SK-N-SH treated with all-trans-retinoic acid at 6 μM for 48 hours (cell line): ENCODE data around the gene OOSP2.
"Not testable (repeated sequence)": the region's sequence is repeated elsewhere in the genome, so short reads cannot be mapped to it uniquely, and the experiment has no call there.

Experiments
- CSDC2 ChIP-seq: fragments of 250-450 bp; sonication (Bioruptor Pico); IDR thresholded peaks from 2 replicates; pipeline ENCODE4 v1.5.0; 2020; ENCODE audit warnings: mild to moderate bottlenecking, moderate library complexity
- GLIS3 ChIP-seq: fragments of 250-450 bp; sonication (Bioruptor Pico); IDR thresholded peaks from 2 replicates; pipeline ENCODE4 v1.5.0; 2020; ENCODE audit warnings: mild to moderate bottlenecking, moderate library complexity
- ISL1 ChIP-seq: fragments of 250-450 bp; sonication (Bioruptor Pico); IDR thresholded peaks from 2 replicates; pipeline ENCODE4 v2.1.2; 2022; ENCODE audit warnings: mild to moderate bottlenecking, moderate library complexity
- OSR1 ChIP-seq: fragments of 250-450 bp; sonication (Bioruptor Pico); IDR thresholded peaks from 2 replicates; pipeline ENCODE4 v1.8.0; 2022; ENCODE audit warnings: moderate library complexity, mild to moderate bottlenecking, inconsistent platforms
- RARB ChIP-seq: fragments of 250-450 bp; sonication (Bioruptor Pico); IDR thresholded peaks from 2 replicates; pipeline ENCODE4 v1.8.0; 2021; ENCODE audit warnings: mild to moderate bottlenecking, moderate library complexity
- TCF4 ChIP-seq: fragments of 250-450 bp; sonication (Bioruptor Pico); IDR thresholded peaks from 2 replicates; pipeline ENCODE4 v1.8.0; 2021; ENCODE audit warnings: mild to moderate bottlenecking, moderate library complexity, borderline replicate concordance
- TOX ChIP-seq: fragments of 250-450 bp; sonication (Bioruptor Pico); IDR thresholded peaks from 2 replicates; pipeline ENCODE4 v1.8.0; 2021; ENCODE audit warnings: mild to moderate bottlenecking, moderate library complexity, borderline replicate concordance
- ZC3H10 ChIP-seq: fragments of 250-450 bp; sonication (Bioruptor Pico); IDR thresholded peaks from 2 replicates; pipeline ENCODE4 v1.5.1; 2021; ENCODE audit warnings: mild to moderate bottlenecking, moderate library complexity
- ZFP3 ChIP-seq: fragments of 250-450 bp; sonication (Bioruptor Pico); IDR thresholded peaks from 2 replicates; pipeline ENCODE4 v1.5.0; 2020; ENCODE audit warnings: mild to moderate bottlenecking, moderate library complexity
- TF ChIP-seq, protein P1 (sequence below): fragments of 250-450 bp; sonication (Bioruptor Pico); IDR thresholded peaks from 2 replicates; pipeline ENCODE4 v1.8.0; 2020; ENCODE audit warnings: mild to moderate bottlenecking, moderate library complexity, borderline replicate concordance
- TF ChIP-seq, protein P2 (sequence below): fragments of 250-450 bp; sonication (Bioruptor Pico); IDR thresholded peaks from 2 replicates; pipeline ENCODE4 v1.5.1; 2020; ENCODE audit warnings: low read depth, mild to moderate bottlenecking, moderate library complexity
- TF ChIP-seq, protein P3 (sequence below): fragments of 250-450 bp; sonication (Bioruptor Pico); IDR thresholded peaks from 2 replicates; pipeline ENCODE4 v1.5.1; 2021; ENCODE audit warnings: mild to moderate bottlenecking, moderate library complexity

DNA sequence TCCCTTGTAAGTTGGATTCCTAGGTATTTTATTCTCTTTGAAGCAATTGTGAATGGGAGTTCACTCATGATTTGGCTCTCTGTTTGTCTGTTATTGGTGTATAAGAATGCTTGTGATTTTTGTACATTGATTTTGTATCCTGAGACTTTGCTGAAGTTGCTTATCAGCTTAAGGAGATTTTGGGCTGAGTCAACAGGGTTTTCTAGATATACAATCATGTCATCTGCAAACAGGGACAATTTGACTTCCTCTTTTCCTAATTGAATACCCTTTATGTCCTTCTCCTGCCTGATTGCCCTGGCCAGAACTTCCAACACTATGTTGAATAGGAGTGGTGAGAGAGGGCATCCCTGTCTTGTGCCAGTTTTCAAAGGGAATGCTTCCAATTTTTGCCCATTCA is 10.2 kb downstream of the OOSP2 start:
- TF ChIP-seq CSDC2 (CRISPR knock-in tag); OSR1 (CRISPR knock-in tag); RARB (CRISPR knock-in tag); ZC3H10 (CRISPR knock-in tag); TOX (CRISPR knock-in tag); ZFP3; GLIS3 (CRISPR knock-in tag); TCF4 (CRISPR knock-in tag); ISL1 (CRISPR knock-in tag): not testable (repeated sequence)
- TF ChIP-seq, protein P1, sequence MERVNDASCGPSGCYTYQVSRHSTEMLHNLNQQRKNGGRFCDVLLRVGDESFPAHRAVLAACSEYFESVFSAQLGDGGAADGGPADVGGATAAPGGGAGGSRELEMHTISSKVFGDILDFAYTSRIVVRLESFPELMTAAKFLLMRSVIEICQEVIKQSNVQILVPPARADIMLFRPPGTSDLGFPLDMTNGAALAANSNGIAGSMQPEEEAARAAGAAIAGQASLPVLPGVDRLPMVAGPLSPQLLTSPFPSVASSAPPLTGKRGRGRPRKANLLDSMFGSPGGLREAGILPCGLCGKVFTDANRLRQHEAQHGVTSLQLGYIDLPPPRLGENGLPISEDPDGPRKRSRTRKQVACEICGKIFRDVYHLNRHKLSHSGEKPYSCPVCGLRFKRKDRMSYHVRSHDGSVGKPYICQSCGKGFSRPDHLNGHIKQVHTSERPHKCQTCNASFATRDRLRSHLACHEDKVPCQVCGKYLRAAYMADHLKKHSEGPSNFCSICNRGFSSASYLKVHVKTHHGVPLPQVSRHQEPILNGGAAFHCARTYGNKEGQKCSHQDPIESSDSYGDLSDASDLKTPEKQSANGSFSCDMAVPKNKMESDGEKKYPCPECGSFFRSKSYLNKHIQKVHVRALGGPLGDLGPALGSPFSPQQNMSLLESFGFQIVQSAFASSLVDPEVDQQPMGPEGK (CRISPR knock-in tag): not testable (repeated sequence)
- TF ChIP-seq, protein P2, sequence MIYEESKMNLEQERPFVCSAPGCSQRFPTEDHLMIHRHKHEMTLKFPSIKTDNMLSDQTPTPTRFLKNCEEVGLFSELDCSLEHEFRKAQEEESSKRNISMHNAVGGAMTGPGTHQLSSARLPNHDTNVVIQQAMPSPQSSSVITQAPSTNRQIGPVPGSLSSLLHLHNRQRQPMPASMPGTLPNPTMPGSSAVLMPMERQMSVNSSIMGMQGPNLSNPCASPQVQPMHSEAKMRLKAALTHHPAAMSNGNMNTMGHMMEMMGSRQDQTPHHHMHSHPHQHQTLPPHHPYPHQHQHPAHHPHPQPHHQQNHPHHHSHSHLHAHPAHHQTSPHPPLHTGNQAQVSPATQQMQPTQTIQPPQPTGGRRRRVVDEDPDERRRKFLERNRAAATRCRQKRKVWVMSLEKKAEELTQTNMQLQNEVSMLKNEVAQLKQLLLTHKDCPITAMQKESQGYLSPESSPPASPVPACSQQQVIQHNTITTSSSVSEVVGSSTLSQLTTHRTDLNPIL (CRISPR knock-in tag): not testable (repeated sequence)
- TF ChIP-seq, protein P3, sequence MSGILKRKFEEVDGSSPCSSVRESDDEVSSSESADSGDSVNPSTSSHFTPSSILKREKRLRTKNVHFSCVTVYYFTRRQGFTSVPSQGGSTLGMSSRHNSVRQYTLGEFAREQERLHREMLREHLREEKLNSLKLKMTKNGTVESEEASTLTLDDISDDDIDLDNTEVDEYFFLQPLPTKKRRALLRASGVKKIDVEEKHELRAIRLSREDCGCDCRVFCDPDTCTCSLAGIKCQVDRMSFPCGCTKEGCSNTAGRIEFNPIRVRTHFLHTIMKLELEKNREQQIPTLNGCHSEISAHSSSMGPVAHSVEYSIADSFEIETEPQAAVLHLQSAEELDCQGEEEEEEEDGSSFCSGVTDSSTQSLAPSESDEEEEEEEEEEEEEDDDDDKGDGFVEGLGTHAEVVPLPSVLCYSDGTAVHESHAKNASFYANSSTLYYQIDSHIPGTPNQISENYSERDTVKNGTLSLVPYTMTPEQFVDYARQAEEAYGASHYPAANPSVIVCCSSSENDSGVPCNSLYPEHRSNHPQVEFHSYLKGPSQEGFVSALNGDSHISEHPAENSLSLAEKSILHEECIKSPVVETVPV: not testable (repeated sequence)
